AG10803 (cell line): ENCODE measurements around the gene SAP130.
"Not testable (repeated sequence)": the region's sequence is repeated elsewhere in the genome, so short reads cannot be mapped to it uniquely, and the experiment has no call there.

Experiments
- DNase-seq: peaks from one replicate; pipeline ENCODE4 v3.0.0; 2010; ENCODE audit warnings: low read depth
- H3K4me3 ChIP-seq: 2 replicates; pipeline ENCODE4 v1.5.1; 2011; ENCODE audit warnings: mild to moderate bottlenecking, low read length, control low read depth
- TF ChIP-seq, protein P1 (sequence below): conservative IDR thresholded peaks from 2 replicates; pipeline ENCODE4 v1.5.1; 2011; ENCODE audit warnings: mild to moderate bottlenecking, low read length, control low read depth, inconsistent platforms

Gene SAP130

DNA sequence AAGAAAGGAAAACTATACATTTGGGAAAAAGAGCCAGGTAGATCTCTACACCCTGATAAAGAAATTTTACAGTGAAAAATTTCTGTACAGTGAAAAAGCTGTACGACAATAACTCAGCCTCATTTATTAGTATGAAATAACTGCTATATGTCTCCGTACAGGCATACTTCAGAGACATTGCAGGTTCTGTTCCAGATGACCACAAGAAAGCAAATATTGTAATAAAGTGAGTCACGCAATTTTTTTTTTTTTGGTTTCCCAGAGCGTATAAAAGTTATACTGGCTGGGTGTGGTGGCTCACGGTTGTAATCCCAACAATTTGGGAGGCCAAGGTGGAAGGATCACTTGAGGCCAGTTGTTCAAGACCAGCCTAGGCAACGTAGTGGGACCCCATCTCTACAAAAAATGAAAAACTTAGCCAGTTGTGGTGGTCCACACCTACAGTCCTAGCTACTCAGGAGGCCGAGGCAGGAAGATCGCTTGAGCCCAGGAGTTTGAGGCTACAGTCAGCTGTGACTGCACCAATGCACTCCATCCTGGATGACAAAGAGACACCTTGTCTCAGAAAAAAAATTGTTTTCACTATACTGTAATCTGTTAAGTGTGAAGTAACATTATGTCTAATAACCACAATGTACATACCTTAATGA lies 113.9 kb downstream of the SAP130 start:
- DNase-seq: no peak

DNA sequence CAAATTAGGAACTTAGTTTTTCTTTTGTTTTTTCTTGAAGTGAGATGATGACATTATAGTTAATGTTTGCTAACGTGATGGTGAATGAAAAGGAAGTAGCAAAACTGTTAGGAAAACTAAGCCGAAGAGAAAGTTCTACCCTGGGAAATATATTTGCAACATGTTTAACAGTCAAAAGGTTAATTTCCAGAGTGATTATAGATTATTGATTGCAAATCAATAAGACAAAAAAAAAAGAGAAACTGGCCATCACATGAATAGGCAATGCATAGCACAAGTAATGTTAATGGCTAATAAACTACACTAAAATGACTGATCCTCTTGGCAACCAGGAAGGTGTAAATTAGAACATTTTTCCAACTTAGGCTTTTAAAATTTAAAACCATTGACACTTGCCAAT lies 116.1 kb downstream of the SAP130 start:
- TF ChIP-seq, protein P1, sequence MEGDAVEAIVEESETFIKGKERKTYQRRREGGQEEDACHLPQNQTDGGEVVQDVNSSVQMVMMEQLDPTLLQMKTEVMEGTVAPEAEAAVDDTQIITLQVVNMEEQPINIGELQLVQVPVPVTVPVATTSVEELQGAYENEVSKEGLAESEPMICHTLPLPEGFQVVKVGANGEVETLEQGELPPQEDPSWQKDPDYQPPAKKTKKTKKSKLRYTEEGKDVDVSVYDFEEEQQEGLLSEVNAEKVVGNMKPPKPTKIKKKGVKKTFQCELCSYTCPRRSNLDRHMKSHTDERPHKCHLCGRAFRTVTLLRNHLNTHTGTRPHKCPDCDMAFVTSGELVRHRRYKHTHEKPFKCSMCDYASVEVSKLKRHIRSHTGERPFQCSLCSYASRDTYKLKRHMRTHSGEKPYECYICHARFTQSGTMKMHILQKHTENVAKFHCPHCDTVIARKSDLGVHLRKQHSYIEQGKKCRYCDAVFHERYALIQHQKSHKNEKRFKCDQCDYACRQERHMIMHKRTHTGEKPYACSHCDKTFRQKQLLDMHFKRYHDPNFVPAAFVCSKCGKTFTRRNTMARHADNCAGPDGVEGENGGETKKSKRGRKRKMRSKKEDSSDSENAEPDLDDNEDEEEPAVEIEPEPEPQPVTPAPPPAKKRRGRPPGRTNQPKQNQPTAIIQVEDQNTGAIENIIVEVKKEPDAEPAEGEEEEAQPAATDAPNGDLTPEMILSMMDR: no peak
- no peak overlapping the region for H3K4me3 ChIP-seq
- no peak for DNase-seq

More for the DNA sequence above, 113.9 kb downstream of the SAP130 start:
- TF ChIP-seq, protein P1: no peak
- H3K4me3 ChIP-seq: no peak overlapping the region

DNA sequence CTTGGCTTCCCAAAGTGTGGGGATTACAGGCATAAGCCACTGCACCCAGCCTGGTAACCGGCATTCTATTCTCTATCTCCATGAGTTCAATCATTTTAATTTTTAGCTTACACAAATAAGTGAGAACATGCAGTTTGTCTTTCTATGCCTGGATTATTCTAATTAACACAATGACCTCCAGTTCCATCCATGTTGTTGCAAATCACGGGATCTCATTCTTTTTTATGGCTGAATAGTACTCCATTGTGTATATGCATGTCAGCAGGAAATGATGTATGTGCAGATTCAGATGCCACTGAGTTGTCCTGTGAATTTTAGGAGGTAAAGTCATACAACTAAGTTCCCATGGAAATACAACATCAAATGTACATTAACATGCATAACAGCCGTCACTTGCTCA lies 117.4 kb downstream of the SAP130 start:
- DNase-seq: no peak
- no peak overlapping the region for H3K4me3 ChIP-seq
- TF ChIP-seq, protein P1: no peak

DNA sequence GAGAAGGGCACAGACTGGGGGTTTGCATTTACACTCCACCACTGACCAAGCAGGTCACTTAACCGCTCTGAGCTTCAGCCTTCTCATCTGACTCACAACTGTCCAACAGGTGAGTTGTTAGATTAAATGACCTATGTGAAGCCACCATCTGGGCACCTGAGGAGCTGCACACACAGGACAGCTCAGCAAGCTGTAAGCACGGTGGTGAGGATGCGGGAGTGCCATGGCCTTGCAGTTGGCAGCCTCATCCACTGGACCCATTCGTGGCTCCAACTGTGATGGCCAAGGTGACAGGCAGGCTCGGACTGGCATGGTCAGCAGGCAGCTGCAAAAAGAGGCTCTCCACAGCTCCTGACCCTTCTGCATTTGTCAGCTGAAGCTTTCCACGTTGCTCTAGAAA lies 118.8 kb downstream of the SAP130 start:
- DNase-seq: no peak
- H3K4me3 ChIP-seq: no peak overlapping the region
- TF ChIP-seq, protein P1: no peak

DNA sequence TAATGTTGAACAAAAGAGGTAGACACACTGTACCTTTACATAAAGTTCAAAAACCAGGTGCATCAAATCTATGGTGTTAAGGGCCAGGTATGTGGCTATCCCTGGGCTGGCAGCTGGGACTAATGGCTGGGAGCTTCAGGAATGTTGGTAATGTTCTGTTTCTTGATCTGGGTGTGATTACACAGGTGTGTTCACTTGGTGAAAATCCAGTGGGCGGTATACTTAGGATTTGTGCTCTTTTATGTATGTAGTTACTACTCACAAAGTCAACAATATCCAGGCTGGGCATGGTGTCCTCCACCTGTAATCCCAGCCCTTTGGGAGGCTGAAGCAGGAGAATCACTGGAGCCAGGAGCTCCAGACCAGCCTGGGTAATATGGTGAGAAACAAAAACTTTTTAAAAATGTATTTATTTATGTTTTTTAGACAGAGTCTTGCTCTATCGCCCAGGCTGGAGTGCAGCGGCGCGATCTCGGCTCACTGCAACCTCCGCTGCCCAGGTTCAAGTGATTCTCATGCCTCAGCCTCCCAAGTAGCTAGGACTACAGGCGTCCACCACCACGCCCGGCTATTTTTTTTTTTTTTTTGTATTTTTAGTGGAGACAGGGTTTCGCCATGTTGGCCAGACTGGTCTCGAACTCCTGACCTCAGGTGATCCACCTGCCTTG lies 120.0 kb downstream of the SAP130 start:
- DNase-seq, H3K4me3 ChIP-seq: not testable (repeated sequence)

DNA sequence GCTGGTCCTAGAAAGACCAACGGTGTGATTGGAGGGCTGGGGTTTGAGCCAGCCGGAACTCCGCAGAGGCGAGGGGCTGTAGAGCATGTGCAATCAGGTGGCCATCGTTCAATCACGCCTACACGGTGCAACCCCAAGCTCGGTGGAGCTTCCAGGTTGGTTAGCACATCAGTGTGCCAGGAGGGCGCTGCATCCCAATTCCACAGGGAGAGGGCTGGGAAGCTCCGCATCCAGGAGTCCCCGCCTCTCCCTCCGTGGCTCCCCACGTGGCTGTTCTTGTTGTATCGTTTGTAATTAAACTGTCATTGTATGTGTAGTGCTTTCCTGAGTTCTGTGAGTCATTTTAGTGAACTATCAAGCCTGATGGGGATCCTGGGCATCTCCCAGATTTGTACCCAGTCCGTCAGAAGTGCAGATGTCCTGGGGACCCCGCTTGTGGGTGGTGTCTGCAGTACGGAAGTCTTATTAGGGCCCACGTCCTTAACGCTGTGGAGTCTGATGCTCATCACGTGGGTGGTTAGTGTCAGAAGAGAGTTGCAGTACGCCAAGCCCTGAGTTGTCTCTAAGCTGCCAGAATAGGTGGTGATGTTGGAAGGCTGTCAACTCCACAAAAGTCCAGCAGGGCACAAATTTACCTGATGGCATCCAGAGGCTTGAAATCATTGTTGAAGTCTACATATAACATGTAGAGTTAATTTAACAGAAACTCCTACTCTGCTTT lies 121.5 kb downstream of the SAP130 start:
- H3K4me3 ChIP-seq: no peak overlapping the region
- TF ChIP-seq, protein P1: no peak
- DNase-seq: no peak

DNA sequence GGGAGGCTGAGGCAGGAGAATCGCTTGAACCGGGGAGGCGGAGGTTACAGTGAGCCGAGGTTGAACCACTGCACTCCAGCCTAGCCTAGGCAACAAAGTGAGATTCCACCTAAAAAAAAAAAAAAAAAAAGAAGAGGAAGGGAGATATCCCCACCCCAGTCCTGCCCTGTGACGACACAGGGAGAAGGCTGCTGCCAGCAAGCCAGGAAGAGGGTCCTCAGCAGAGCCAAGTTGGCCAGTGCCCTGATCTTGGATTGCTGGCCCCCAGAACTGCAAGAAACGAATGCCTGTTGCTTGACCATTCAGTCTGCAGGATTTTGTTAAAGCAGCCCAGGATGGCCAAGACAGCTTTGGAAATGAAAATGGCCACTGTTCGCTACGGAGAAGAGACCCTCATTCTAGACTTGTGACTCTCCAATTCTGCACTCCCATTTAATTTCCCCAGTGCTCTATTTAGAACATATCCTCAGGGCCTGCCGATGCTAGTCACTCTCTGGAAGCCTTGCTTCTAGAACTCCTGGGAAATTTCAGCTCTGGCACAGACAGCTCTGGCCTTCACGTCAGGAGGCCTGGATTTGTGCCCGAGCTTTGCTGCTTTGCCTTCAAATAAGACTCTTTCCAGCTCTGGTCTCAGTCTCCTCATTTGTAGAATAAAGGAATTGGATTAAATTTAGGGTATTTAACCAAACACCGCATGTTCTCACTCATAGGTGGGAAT lies 126.4 kb downstream of the SAP130 start:
- peak; percentile 16 for DNase-seq
- no peak overlapping the region for H3K4me3 ChIP-seq
- TF ChIP-seq, protein P1: no peak
